Measurements from ENCODE around the gene ANLN. TPM values are rescaled to one million over a fixed set of nuclear protein-coding genes. Genes with fewer than 3 reads are reported as not detected.

Gene ANLN
- total RNA-seq, 1 donor from 2014 or later = 2.4 TPM

DNA sequence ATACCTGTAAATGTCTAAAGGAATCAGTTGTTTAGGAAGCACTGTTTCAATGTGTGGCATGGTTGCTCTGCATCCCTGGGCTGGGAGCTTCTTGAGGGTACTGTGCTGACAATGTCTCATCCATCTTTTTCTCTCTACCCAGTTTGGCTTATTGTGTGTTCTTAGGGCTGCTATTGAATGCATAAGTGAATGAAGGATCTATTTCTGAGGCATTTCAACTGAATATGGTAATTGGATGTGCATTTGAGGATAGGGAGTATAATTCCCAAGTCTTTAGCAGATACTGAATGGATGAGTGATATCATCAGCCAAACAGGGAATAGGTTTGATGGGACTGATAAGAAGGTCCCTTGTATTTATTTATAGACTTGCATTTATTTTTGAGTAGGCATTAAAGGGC lies 64.1 kb downstream of the ANLN start:
- DNase-seq (ENCODE audit: low read depth) (no peak), FAIRE-seq (no peak)
- TF ChIP-seq, protein P1, sequence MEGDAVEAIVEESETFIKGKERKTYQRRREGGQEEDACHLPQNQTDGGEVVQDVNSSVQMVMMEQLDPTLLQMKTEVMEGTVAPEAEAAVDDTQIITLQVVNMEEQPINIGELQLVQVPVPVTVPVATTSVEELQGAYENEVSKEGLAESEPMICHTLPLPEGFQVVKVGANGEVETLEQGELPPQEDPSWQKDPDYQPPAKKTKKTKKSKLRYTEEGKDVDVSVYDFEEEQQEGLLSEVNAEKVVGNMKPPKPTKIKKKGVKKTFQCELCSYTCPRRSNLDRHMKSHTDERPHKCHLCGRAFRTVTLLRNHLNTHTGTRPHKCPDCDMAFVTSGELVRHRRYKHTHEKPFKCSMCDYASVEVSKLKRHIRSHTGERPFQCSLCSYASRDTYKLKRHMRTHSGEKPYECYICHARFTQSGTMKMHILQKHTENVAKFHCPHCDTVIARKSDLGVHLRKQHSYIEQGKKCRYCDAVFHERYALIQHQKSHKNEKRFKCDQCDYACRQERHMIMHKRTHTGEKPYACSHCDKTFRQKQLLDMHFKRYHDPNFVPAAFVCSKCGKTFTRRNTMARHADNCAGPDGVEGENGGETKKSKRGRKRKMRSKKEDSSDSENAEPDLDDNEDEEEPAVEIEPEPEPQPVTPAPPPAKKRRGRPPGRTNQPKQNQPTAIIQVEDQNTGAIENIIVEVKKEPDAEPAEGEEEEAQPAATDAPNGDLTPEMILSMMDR (IDR thresholded peaks at IDR 0.05; ENCODE audit: insufficient read depth, low read length, severe bottlenecking) = no peak
- Histone ChIP-seq H3K36me3 (ENCODE audit: control insufficient read depth, insufficient read depth, low read length) (peaks cover 3% of the 10 kb centered on the region), H3K27me3 (ENCODE audit: control insufficient read depth, insufficient read depth, low read length) (no peaks in the 10 kb centered on the region), H3K4me3 (ENCODE audit: low read depth, low read length) (no peak overlapping the region)

GRCh38 chr7:36455646-36456045 lies 66.0 kb downstream of the ANLN start:
- Histone ChIP-seq H3K27me3 (ENCODE audit: control insufficient read depth, insufficient read depth, low read length) (no peaks in the 10 kb centered on the region), H3K36me3 (ENCODE audit: control insufficient read depth, insufficient read depth, low read length) (peaks cover 2% of the 10 kb centered on the region), H3K4me3 (ENCODE audit: low read depth, low read length) (no peak overlapping the region)
- DNase-seq (ENCODE audit: low read depth) (peak; percentile 14), FAIRE-seq (no peak)
- TF ChIP-seq, protein P1 (IDR thresholded peaks at IDR 0.05; ENCODE audit: insufficient read depth, low read length, severe bottlenecking) = no peak

DNA sequence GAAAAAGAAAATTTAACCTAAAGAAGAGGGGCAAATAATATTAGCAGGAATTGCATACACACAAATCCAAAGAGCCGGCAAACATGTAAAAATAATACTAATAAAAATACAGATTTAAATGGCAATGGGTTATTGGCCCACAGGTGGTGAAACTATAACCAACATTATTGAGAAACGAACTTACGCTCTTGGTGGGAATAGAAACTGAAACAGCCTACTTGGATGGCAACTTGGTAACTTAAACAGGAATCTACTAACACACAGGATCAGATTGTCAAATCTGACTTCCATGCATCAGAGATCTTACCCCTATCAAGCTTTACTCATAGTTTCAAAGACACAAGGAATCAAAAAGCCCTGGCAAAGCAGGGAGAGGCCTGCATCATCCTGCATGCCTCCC lies 66.5 kb downstream of the ANLN start:
- H3K27me3 ChIP-seq (ENCODE audit: control insufficient read depth, insufficient read depth, low read length) = no peaks in the 10 kb centered on the region
- no peak for DNase-seq (ENCODE audit: low read depth)
- TF ChIP-seq, protein P1 (IDR thresholded peaks at IDR 0.05; ENCODE audit: insufficient read depth, low read length, severe bottlenecking) = no peak
- H3K36me3 ChIP-seq (ENCODE audit: control insufficient read depth, insufficient read depth, low read length) = no peaks in the 10 kb centered on the region
- no peak for FAIRE-seq
- no peak overlapping the region for H3K4me3 ChIP-seq (ENCODE audit: low read depth, low read length)

DNA sequence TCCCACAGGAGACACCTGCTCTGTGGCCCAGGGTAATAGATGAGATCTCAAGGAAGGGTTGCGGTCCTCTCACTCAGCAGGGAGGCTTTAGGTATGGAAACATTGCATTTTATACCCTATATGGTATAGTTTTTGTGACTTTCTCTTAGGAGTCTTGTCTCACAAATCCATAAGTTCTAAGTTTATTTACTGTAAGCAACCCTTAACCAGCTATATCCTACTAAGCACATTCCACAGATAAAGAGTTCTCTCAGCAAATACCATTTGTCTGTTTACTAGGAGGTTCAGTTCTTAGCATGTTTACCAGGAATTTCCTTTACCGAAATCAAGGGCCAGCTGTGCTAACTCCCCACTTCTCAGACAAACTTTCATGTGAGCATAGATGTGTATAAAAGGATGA lies 66.9 kb downstream of the ANLN start:
- Histone ChIP-seq H3K27me3 (ENCODE audit: control insufficient read depth, insufficient read depth, low read length) (no peaks in the 10 kb centered on the region), H3K4me3 (ENCODE audit: low read depth, low read length) (no peak overlapping the region), H3K36me3 (ENCODE audit: control insufficient read depth, insufficient read depth, low read length) (no peaks in the 10 kb centered on the region)
- FAIRE-seq = no peak
- DNase-seq (ENCODE audit: low read depth) = no peak
- TF ChIP-seq, protein P1 (IDR thresholded peaks at IDR 0.05; ENCODE audit: insufficient read depth, low read length, severe bottlenecking) = no peak

- no peak for DNase-seq (ENCODE audit: low read depth)
- Histone ChIP-seq H3K27me3 (ENCODE audit: control insufficient read depth, insufficient read depth, low read length) (no peaks in the 10 kb centered on the region), H3K4me3 (ENCODE audit: low read depth, low read length) (no peak overlapping the region), H3K36me3 (ENCODE audit: control insufficient read depth, insufficient read depth, low read length) (no peaks in the 10 kb centered on the region)
- no peak for FAIRE-seq
- TF ChIP-seq, protein P1 (IDR thresholded peaks at IDR 0.05; ENCODE audit: insufficient read depth, low read length, severe bottlenecking) = no peak
Measured at GRCh38 chr7:36459236-36459960, 69.7 kb downstream of the ANLN start.
